Measurements from ENCODE around the gene SLC7A6OS. TPM values are rescaled to one million over a fixed set of nuclear protein-coding genes. Genes with fewer than 3 reads are reported as not detected.
A peak's percentile ranks its signal among the peaks of the same experiment; 100 is the strongest.
"Not testable (repeated sequence)": the region's sequence is repeated elsewhere in the genome, so short reads cannot be mapped to it uniquely, and the experiment has no call there.

SLC7A6OS gene
- total RNA-seq, 1 donor from 2014 or later: 12.4 TPM

- DNase-seq (ENCODE audit: missing footprints): peak; percentile 74
- intact Hi-C loops (cut with DNase I): loop anchor here (2.0 to 5.0 kb wide), 2 partner anchors 46 to 63 kb away; partner anchors contain the start of genes PLA2G15 and SLC7A6
- peak; percentile 29 for ATAC-seq
Observed at GRCh38 chr16:68310437-68310773, 341 bp downstream of the SLC7A6OS start.

- intact Hi-C loops (cut with DNase I): loop anchor here (2.0 to 5.0 kb wide), 2 partner anchors 45 to 62 kb away; partner anchors contain the start of genes PLA2G15 and SLC7A6
- DNase-seq (ENCODE audit: missing footprints): no peak
- no peak for ATAC-seq
Observed at GRCh38 chr16:68309799-68310198, 947 bp downstream of the SLC7A6OS start.

GRCh38 chr16:68306633-68307032 lies 4.1 kb downstream of the SLC7A6OS start:
- intact Hi-C loops (cut with DNase I): no loop called here
- no peak for ATAC-seq
- no peak for DNase-seq (ENCODE audit: missing footprints)

GRCh38 chr16:68300734-68301459 lies 9.8 kb downstream of the SLC7A6OS start:
- ATAC-seq: no peak
- DNase-seq (ENCODE audit: missing footprints): no peak
- intact Hi-C loops (cut with DNase I): no loop called here

GRCh38 chr16:68299571-68300453 lies 10.9 kb downstream of the SLC7A6OS start:
- intact Hi-C loops (cut with DNase I): loop anchor here (5.0 kb wide), 1 partner anchor 38 kb away; the partner anchor contains the start of gene SLC7A6
- DNase-seq (ENCODE audit: missing footprints) (no peak), ATAC-seq (no peak)

GRCh38 chr16:68298907-68299561 lies 11.7 kb downstream of the SLC7A6OS start:
- no peak for DNase-seq (ENCODE audit: missing footprints)
- intact Hi-C loops (cut with DNase I): loop anchor here (5.0 kb wide), 1 partner anchor 37 kb away; the partner anchor contains the start of gene SLC7A6
- ATAC-seq: peak; percentile 33

GRCh38 chr16:68298312-68298711 lies 12.4 kb downstream of the SLC7A6OS start:
- ATAC-seq (no peak), DNase-seq (ENCODE audit: missing footprints) (no peak)
- intact Hi-C loops (cut with DNase I): loop anchor here (5.0 kb wide), 1 partner anchor 36 kb away; the partner anchor contains the start of gene SLC7A6

GRCh38 chr16:68297908-68298307 lies 12.8 kb downstream of the SLC7A6OS start:
- DNase-seq (ENCODE audit: missing footprints): no peak
- intact Hi-C loops (cut with DNase I): loop anchor here (5.0 kb wide), 1 partner anchor 36 kb away; the partner anchor contains the start of gene SLC7A6
- ATAC-seq: no peak

GRCh38 chr16:68296693-68297092 lies 14.1 kb downstream of the SLC7A6OS start:
- intact Hi-C loops (cut with DNase I): loop anchor here (5.0 kb wide), 1 partner anchor 34 kb away; the partner anchor contains the start of gene SLC7A6
- ATAC-seq: no peak

GRCh38 chr16:68296291-68296690 lies 14.5 kb downstream of the SLC7A6OS start:
- ATAC-seq: peak; percentile 56
- no peak for DNase-seq (ENCODE audit: missing footprints)
- intact Hi-C loops (cut with DNase I): loop anchor here (5.0 kb wide), 1 partner anchor 34 kb away; the partner anchor contains the start of gene SLC7A6

More at GRCh38 chr16:68296693-68297092, 14.1 kb downstream of the SLC7A6OS start:
- DNase-seq (ENCODE audit: missing footprints): no peak

- ATAC-seq: no peak
- DNase-seq (ENCODE audit: missing footprints): no peak
- intact Hi-C loops (cut with DNase I): no loop called here
Observed at GRCh38 chr16:68292425-68292824, 18.3 kb downstream of the SLC7A6OS start.

GRCh38 chr16:68291227-68291626 lies 19.5 kb downstream of the SLC7A6OS start:
- intact Hi-C loops (cut with DNase I): no loop called here
- no peak for ATAC-seq
- DNase-seq (ENCODE audit: missing footprints): no peak

GRCh38 chr16:68290450-68290849 lies 20.3 kb downstream of the SLC7A6OS start:
- intact Hi-C loops (cut with DNase I): no loop called here
- ATAC-seq (no peak), DNase-seq (ENCODE audit: missing footprints) (no peak)

GRCh38 chr16:68289621-68290329 lies 21.0 kb downstream of the SLC7A6OS start:
- ATAC-seq (no peak), DNase-seq (ENCODE audit: missing footprints) (no peak)
- intact Hi-C loops (cut with DNase I): no loop called here

GRCh38 chr16:68289202-68289601 lies 21.5 kb downstream of the SLC7A6OS start:
- DNase-seq (ENCODE audit: missing footprints) (no peak), ATAC-seq (no peak)
- intact Hi-C loops (cut with DNase I): no loop called here

- DNase-seq (ENCODE audit: missing footprints); ATAC-seq; intact Hi-C loops (cut with DNase I): not testable (repeated sequence)
Observed at GRCh38 chr16:68288796-68289195, 21.9 kb downstream of the SLC7A6OS start.

GRCh38 chr16:68288252-68288650 lies 22.5 kb downstream of the SLC7A6OS start:
- peak; percentile 38 for ATAC-seq
- intact Hi-C loops (cut with DNase I): no loop called here
- no peak for DNase-seq (ENCODE audit: missing footprints)
